ENCODE measurements around the gene RPL13. TPM values are rescaled to one million over a fixed set of nuclear protein-coding genes. Genes with fewer than 3 reads are reported as not detected.

Gene RPL13
- total and polyA plus RNA-seq, 2 of the 4 experiments (the other 2 are of a cell fraction): 2,098 to 3,527 TPM

DNA sequence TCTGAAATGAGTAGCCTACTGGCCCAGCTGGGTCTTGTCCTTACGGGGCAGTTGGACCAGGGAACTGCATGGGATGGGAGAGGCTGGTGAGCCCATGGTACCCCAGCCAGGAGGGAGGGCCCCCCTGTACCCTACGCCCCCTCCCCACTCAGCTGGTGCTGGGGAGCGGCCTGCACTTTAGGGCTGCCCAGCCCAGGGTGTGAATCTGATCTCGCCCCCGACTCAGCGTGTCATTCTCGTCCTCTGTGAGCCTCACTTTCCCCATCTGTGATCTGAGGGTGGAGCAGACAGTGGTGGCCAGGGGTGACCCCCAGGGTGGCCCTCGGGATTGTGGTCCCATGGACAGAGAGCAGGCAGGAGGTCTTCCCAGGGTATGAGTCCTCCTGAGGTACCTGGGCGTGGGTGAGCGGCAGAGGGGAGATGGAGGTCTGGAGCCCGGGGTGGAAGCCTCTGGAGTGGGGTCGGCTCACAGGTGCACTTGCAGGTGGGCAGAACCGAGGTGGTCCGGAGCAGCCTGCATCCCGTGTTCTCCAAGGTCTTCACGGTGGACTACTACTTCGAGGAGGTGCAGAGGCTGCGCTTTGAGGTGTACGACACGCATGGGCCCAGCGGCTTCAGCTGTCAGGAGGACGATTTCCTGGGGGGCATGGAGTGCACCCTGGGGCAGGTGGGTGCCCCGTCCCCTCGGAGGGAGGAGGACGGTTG lies 16.7 kb downstream of the RPL13 start:
- CTCF ChIA-PET: no interaction called here
- intact Hi-C loops (cut with micrococcal nuclease): no loop called here

More for the DNA sequence above, 16.7 kb downstream of the RPL13 start:
- no peak for DNase-seq
- H2BK120ac ChIP-seq (ENCODE audit: low read depth, low read length): no peak overlapping the region; the same call in 1 of the 2 replicates
- no peak overlapping the region for H3K27ac ChIP-seq (ENCODE audit: insufficient read depth, low read length)
- peaks cover 20% of the 10 kb centered on the region for H3K9me1 ChIP-seq (ENCODE audit: insufficient read depth, low read length)
- peaks cover 3% of the 10 kb centered on the region; the same call in 1 of the 2 replicates for H4K20me1 ChIP-seq (ENCODE audit: insufficient read depth, low read length)
- no peak overlapping the region for H2AK9ac ChIP-seq (replicated peaks; ENCODE audit: low read depth, low read length, poor library complexity)
- H2AK5ac ChIP-seq (ENCODE audit: low read depth, low read length): peak overlapping the region; percentile 21; the same call in 1 of the 2 replicates
- no peaks in the 10 kb centered on the region for H3K9me3 ChIP-seq (ENCODE audit: control insufficient read depth, insufficient read depth, low read length)
- peaks cover 6% of the 10 kb centered on the region; the same call in 1 of the 2 replicates for H3K36me3 ChIP-seq (ENCODE audit: control insufficient read depth, insufficient read depth, low read length)
- peaks cover 0 to 12% of the 10 kb centered on the region in 2 experiments; a peak in 1 of 4 replicates for H3K79me1 ChIP-seq (ENCODE audit: low read depth in 1 of 2, low read length in 2 of 2)
- H3K23ac ChIP-seq (ENCODE audit: low read depth, low read length): no peak overlapping the region
- no peak overlapping the region for H3K56ac ChIP-seq (ENCODE audit: extremely low read depth, insufficient read depth, low read length)
- no peak overlapping the region for H3K14ac ChIP-seq (replicated peaks; ENCODE audit: low read depth, low read length)
- no peak for ATAC-seq (ENCODE audit: low read depth)
- H3K27me3 ChIP-seq (ENCODE audit: control insufficient read depth, insufficient read depth, low read length): peaks cover 4% of the 10 kb centered on the region; the same call in 1 of the 2 replicates
- no peak overlapping the region for H2BK15ac ChIP-seq (ENCODE audit: low read depth, low read length)
- peaks cover 26% of the 10 kb centered on the region for H3K4me1 ChIP-seq (ENCODE audit: control insufficient read depth, insufficient read depth, low read length)
- no peak overlapping the region for H3K4ac ChIP-seq (ENCODE audit: low read depth, low read length)
- in situ Hi-C loops (cut with MboI; ENCODE audit: low sequenced_read_pairs) (no loop called here), dilution Hi-C loops (cut with HindIII; ENCODE audit: low sequenced_read_pairs, unreplicated experiment) (no loop called here)
- peak overlapping the region; percentile 32 for H2AFZ ChIP-seq (replicated peaks; ENCODE audit: low read length, poor library complexity)
- no peak overlapping the region; the same call in 1 of the 2 replicates for H2BK20ac ChIP-seq (ENCODE audit: low read depth, low read length)
- H4K91ac ChIP-seq (ENCODE audit: insufficient read depth, low read depth, low read length): no peak overlapping the region
- no peak overlapping the region for H2BK5ac ChIP-seq (ENCODE audit: low read depth, low read length, poor library complexity, severe bottlenecking)
- H3K4me3 ChIP-seq (ENCODE audit: insufficient read depth, low read depth, low read length): no peak overlapping the region
- POLR2A ChIA-PET (ENCODE audit: unreplicated experiment): no interaction called here
- no peak overlapping the region for H4K5ac ChIP-seq (ENCODE audit: low read depth, low read length)
- 95% methylated on average over 18 of the region's 25 CpGs; no CpG with 5 or more reads in 1 of the 2 experiments for WGBS, 2 experiments (ENCODE audit: extremely low coverage in 2 of 2, insufficient read length in 1 of 2)
- no peak overlapping the region for H3K4me2 ChIP-seq (ENCODE audit: low read depth, low read length)
- H3K9ac ChIP-seq (ENCODE audit: low read depth, low read length): no peak overlapping the region
- H3K18ac ChIP-seq (ENCODE audit: low read depth, low read length): no peak overlapping the region
- no peak for TF ChIP-seq MXI1 (IDR thresholded peaks at IDR 0.05; ENCODE audit: borderline replicate concordance, low read depth, low read length)
- no TSS peak for BruUV-seq (replicated peaks)
- H4K8ac ChIP-seq (ENCODE audit: low read depth in 2 of 2, low read length in 2 of 2): no peak overlapping the region

Measured in IMR-90 (cell line).